Activated naive CD4-positive, alpha-beta T cell treated with Interleukin-2 at 50 U/mL for 16 hours (primary cell): ENCODE results near the gene WSCD1.

Source experiments
- DNase-seq: peaks from one replicate; pipeline ENCODE4 v3.0.0-alpha.2; 2020

The WSCD1 gene

GRCh38 chr17:6088141-6088540 lies 18.0 kb downstream of the WSCD1 start:
- no peak for DNase-seq

- DNase-seq, result no peak
These were observed 20.1 kb downstream of the WSCD1 start for GRCh38 chr17:6090253-6090652.

- no peak for DNase-seq
These were observed 22.2 kb downstream of the WSCD1 start for GRCh38 chr17:6092182-6092902.

GRCh38 chr17:6092903-6093468 lies 22.8 kb downstream of the WSCD1 start:
- DNase-seq, result no peak

GRCh38 chr17:6094453-6094852 lies 24.3 kb downstream of the WSCD1 start:
- DNase-seq, result no peak

GRCh38 chr17:6094926-6095325 lies 24.7 kb downstream of the WSCD1 start:
- no peak for DNase-seq

- DNase-seq, result no peak
These were observed 25.3 kb downstream of the WSCD1 start for GRCh38 chr17:6095501-6095900.

- no peak for DNase-seq
These were observed 26.2 kb downstream of the WSCD1 start for GRCh38 chr17:6096201-6097004.

- no peak for DNase-seq
These were observed 26.8 kb downstream of the WSCD1 start for GRCh38 chr17:6097005-6097279.

- DNase-seq, result no peak
These were observed 28.1 kb downstream of the WSCD1 start for GRCh38 chr17:6098050-6098822.

- no peak for DNase-seq
These were observed 28.6 kb downstream of the WSCD1 start for GRCh38 chr17:6098823-6099180.

GRCh38 chr17:6099492-6099891 lies 29.3 kb downstream of the WSCD1 start:
- DNase-seq, result no peak

- DNase-seq, result no peak
These were observed 30.0 kb downstream of the WSCD1 start for GRCh38 chr17:6100146-6100545.

GRCh38 chr17:6100891-6101500 lies 30.8 kb downstream of the WSCD1 start:
- no peak for DNase-seq

GRCh38 chr17:6101706-6102105 lies 31.5 kb downstream of the WSCD1 start:
- no peak for DNase-seq

GRCh38 chr17:6102615-6103014 lies 32.4 kb downstream of the WSCD1 start:
- DNase-seq, result no peak

- no peak for DNase-seq
These were observed 34.9 kb downstream of the WSCD1 start for GRCh38 chr17:6104956-6105648.

GRCh38 chr17:6105649-6106007 lies 35.4 kb downstream of the WSCD1 start:
- no peak for DNase-seq

GRCh38 chr17:6106212-6106611 lies 36.0 kb downstream of the WSCD1 start:
- no peak for DNase-seq

GRCh38 chr17:6107791-6108190 lies 37.6 kb downstream of the WSCD1 start:
- DNase-seq, result no peak

- DNase-seq, result no peak
These were observed 38.2 kb downstream of the WSCD1 start for GRCh38 chr17:6108382-6108781.

GRCh38 chr17:6108987-6109386 lies 38.8 kb downstream of the WSCD1 start:
- DNase-seq, result no peak

GRCh38 chr17:6109536-6109935 lies 39.4 kb downstream of the WSCD1 start:
- DNase-seq, result no peak
